Gastrocnemius medialis (tissue), 4 donors: Measurements from ENCODE around the gene ARID1B. TPM values are rescaled to one million over a fixed set of nuclear protein-coding genes. Genes with fewer than 3 reads are reported as not detected.

ENCODE experiments used
- ATAC-seq, 2 donors: fragments of 150-250 bp; one replicate each; pipeline ENCODE4 v1.9.1; 2016
- DNase-seq, 2 donors: peaks; one replicate each; pipeline ENCODE4 v3.0.0-alpha.2; 2019
- H3K27ac ChIP-seq, 4 donors: fragments of 200-600 bp; sonication (generic); 1 replicate in 1 of 4; 2 replicates in 3 of 4; pipeline ENCODE4 v1.5.1; 2016 to 2018; ENCODE audit warnings: mild to moderate bottlenecking in 2 of 4, moderate library complexity in 1 of 4
- H3K27me3 ChIP-seq, 3 donors: fragments of 200-600 bp; sonication (generic) in 2 of 3; 1 replicate in 1 of 3; 2 replicates in 2 of 3; pipeline versions ENCODE4 v1.5.1 to v1.6.0; 2016 to 2019; ENCODE audit warnings: mild to moderate bottlenecking in 1 of 3, moderate library complexity in 1 of 3
- H3K36me3 ChIP-seq, 2 donors: fragments of 200-600 bp; sonication (generic) in 1 of 2; one replicate each; pipeline ENCODE4 v1.5.1; 2017 to 2018
- H3K4me1 ChIP-seq, 2 donors: fragments of 200-600 bp; sonication (generic) in 1 of 2; one replicate each; pipeline ENCODE4 v1.5.1; 2016 to 2017; ENCODE audit warnings: mild to moderate bottlenecking in 2 of 2
- H3K4me3 ChIP-seq, 4 donors: fragments of 200-600 bp; sonication (generic) in 3 of 4; 1 replicate in 1 of 4; 2 replicates in 3 of 4; pipeline ENCODE4 v1.5.1; 2016 to 2019; ENCODE audit warnings: mild to moderate bottlenecking in 2 of 4
- H3K9me3 ChIP-seq, 3 donors: fragments of 200-600 bp; sonication (generic) in 2 of 3; 1 replicate in 1 of 3; 2 replicates in 2 of 3; pipeline ENCODE4 v1.5.1; 2016 to 2019
- CTCF ChIP-seq, 5 experiments: fragments of 450-650 bp in 3 of 5; fragments of 200-600 bp in 2 of 5; sonication (generic) in 2 of 5; IDR thresholded peaks in 4 of 5; conservative IDR thresholded peaks in 1 of 5; 1 replicate in 4 of 5; 2 replicates in 1 of 5; pipeline ENCODE4 v1.5.1; 2016 to 2019; ENCODE audit warnings: antibody characterized with exemption in 5 of 5, mild to moderate bottlenecking in 3 of 5, moderate library complexity in 3 of 5
- POLR2A ChIP-seq, 2 donors: fragments of 450-650 bp; IDR thresholded peaks; one replicate each; pipeline ENCODE4 v1.6.1; 2017; ENCODE audit warnings: antibody characterized with exemption in 2 of 2, mild to moderate bottlenecking in 2 of 2, moderate library complexity in 2 of 2
- in situ Hi-C, 4 donors: fragments of 200-750 bp; cut with MboI; loops; one replicate each; pipeline versions ENCODE4 v1.15.0 to v1.8.0; 2017; ENCODE audit warnings: low sequenced_read_pairs in 4 of 4
- intact Hi-C: fragments of 100-400 bp; cut with DNase I; formaldehyde crosslinking; loops from one replicate; pipeline ENCODE4 v1.15.1; 2023; ENCODE audit warnings: low total_unique reads
- total RNA-seq, 4 donors: library from RNA; depleted of rRNA; stranded (reverse); fragments of >200 nt; gene quantifications; one replicate each; pipeline versions ENCODE4 v1.1.0 to v1.2.3, GENCODE V29; 2016

The ARID1B gene
- total RNA-seq, 4 donors from 2014 or later: 54.9 to 75.3 (median 62.0) TPM

- in situ Hi-C loops (no loop called here), intact Hi-C loops (no loop called here)
- TF ChIP-seq CTCF (IDR thresholded peaks at IDR 0.05 in 4 of 5, conservative IDR thresholded peaks at IDR 0.05 in 1 of 5) (no peak), POLR2A (IDR thresholded peaks at IDR 0.05) (no peak)
- H3K27me3 ChIP-seq: no peaks in the 10 kb centered on the region
- DNase-seq (no peak), ATAC-seq (peak in 1 of 2 donors; percentile 6)
- no peak overlapping the region for H3K4me3 ChIP-seq
- H3K36me3 ChIP-seq: no peaks in the 10 kb centered on the region
- H3K4me1 ChIP-seq: peaks cover 62 to 63% of the 10 kb centered on the region in 2 donors
- peak overlapping the region; percentile 60 to 80 (median 70) for H3K27ac ChIP-seq
- no peaks in the 10 kb centered on the region for H3K9me3 ChIP-seq
Observed at GRCh38 chr6:156995502-156995901, 218.3 kb downstream of the ARID1B start.

GRCh38 chr6:156996265-156996664, 219.1 kb downstream of the ARID1B start:
- intact Hi-C loops (no loop called here), in situ Hi-C loops (no loop called here)
- Histone ChIP-seq H3K27me3 (no peaks in the 10 kb centered on the region), H3K4me1 (peaks cover 55 to 63% of the 10 kb centered on the region in 2 donors), H3K36me3 (no peaks in the 10 kb centered on the region), H3K4me3 (no peak overlapping the region), H3K9me3 (no peaks in the 10 kb centered on the region), H3K27ac (peak overlapping the region in 1 of 4 donors; percentile 80)
- no peak for TF ChIP-seq CTCF (IDR thresholded peaks at IDR 0.05 in 4 of 5, conservative IDR thresholded peaks at IDR 0.05 in 1 of 5)
- no peak for TF ChIP-seq POLR2A (IDR thresholded peaks at IDR 0.05)
- ATAC-seq (no peak), DNase-seq (no peak)

GRCh38 chr6:156998794-156999330, 221.7 kb downstream of the ARID1B start:
- no peaks in the 10 kb centered on the region for H3K9me3 ChIP-seq
- DNase-seq: no peak
- intact Hi-C loops (no loop called here), in situ Hi-C loops (no loop called here)
- ATAC-seq: no peak
- H3K27me3 ChIP-seq: no peaks in the 10 kb centered on the region
- TF ChIP-seq CTCF (IDR thresholded peaks at IDR 0.05 in 4 of 5, conservative IDR thresholded peaks at IDR 0.05 in 1 of 5): no peak
- TF ChIP-seq POLR2A (IDR thresholded peaks at IDR 0.05): no peak
- peaks cover 31 to 41% of the 10 kb centered on the region in 2 donors for H3K4me1 ChIP-seq
- no peaks in the 10 kb centered on the region for H3K36me3 ChIP-seq
- H3K27ac ChIP-seq: peak overlapping the region in 1 of 4 donors; percentile 18
- no peak overlapping the region for H3K4me3 ChIP-seq

- no peak for ATAC-seq
- H3K9me3 ChIP-seq: no peaks in the 10 kb centered on the region
Observed at GRCh38 chr6:156999762-157000161, 222.6 kb downstream of the ARID1B start.

More at GRCh38 chr6:156999762-157000161, 222.6 kb downstream of the ARID1B start:
- H3K27ac ChIP-seq: peak overlapping the region in 1 of 4 donors; percentile 18
- H3K4me3 ChIP-seq: no peak overlapping the region
- peaks cover 22 to 36% of the 10 kb centered on the region in 2 donors for H3K4me1 ChIP-seq
- in situ Hi-C loops: no loop called here
- TF ChIP-seq POLR2A (IDR thresholded peaks at IDR 0.05) (no peak), CTCF (IDR thresholded peaks at IDR 0.05 in 4 of 5, conservative IDR thresholded peaks at IDR 0.05 in 1 of 5) (no peak)
- H3K27me3 ChIP-seq: no peaks in the 10 kb centered on the region
- no peaks in the 10 kb centered on the region for H3K36me3 ChIP-seq
- no peak for DNase-seq
- intact Hi-C loops: loop anchor here (10.0 kb wide), 1 partner anchor 835 kb away; no protein-coding TSS in a partner anchor
